Ovary (tissue), 9 donors: Measurements from ENCODE around the gene NCK2. TPM values are rescaled to one million over a fixed set of nuclear protein-coding genes. Genes with fewer than 3 reads are reported as not detected.

ENCODE experiments used
- DNase-seq, 5 donors: peaks; one replicate each; pipeline ENCODE4 v3.0.0-alpha.2; 2019 to 2020
- H3K27ac ChIP-seq, 2 donors: fragments of 200-600 bp; one replicate each; pipeline versions ENCODE4 v1.5.1 to v1.8.0; 2019 to 2022
- H3K27me3 ChIP-seq: fragments of 200-600 bp; one replicate; pipeline ENCODE4 v1.8.0; 2022
- H3K36me3 ChIP-seq: fragments of 200-600 bp; sonication (generic); one replicate; pipeline ENCODE4 v1.5.1; 2019
- H3K4me1 ChIP-seq: one replicate; pipeline ENCODE4 v1.8.1; 2013; ENCODE audit warnings: mild to moderate bottlenecking, moderate library complexity; ENCODE audit not compliant: insufficient read depth
- H3K4me3 ChIP-seq: fragments of 200-600 bp; sonication (generic); one replicate; pipeline ENCODE4 v1.5.1; 2017
- H3K9me3 ChIP-seq, 2 donors: fragments of 200-600 bp in 1 of 2; sonication (generic) in 1 of 2; one replicate each; pipeline versions ENCODE4 v1.5.1 to v1.8.1; 2013 to 2019; ENCODE audit warnings: mild to moderate bottlenecking in 1 of 2, moderate library complexity in 1 of 2
- CTCF ChIP-seq, 3 donors: fragments of 450-650 bp in 2 of 3; fragments of 200-600 bp in 1 of 3; IDR thresholded peaks; one replicate each; pipeline versions ENCODE4 v1.5.1 to v1.8.0; 2016 to 2022; ENCODE audit warnings: antibody characterized with exemption in 3 of 3, mild to moderate bottlenecking in 1 of 3
- EP300 ChIP-seq: sonication (generic); formaldehyde crosslinking; IDR thresholded peaks from one replicate; pipeline ENCODE4 v1.6.1; 2017; ENCODE audit warnings: antibody characterized with exemption
- POLR2A ChIP-seq: fragments of 450-650 bp; IDR thresholded peaks from one replicate; pipeline ENCODE4 v1.6.1; 2017; ENCODE audit warnings: antibody characterized with exemption, mild to moderate bottlenecking, moderate library complexity
- WGBS, 3 donors: extraction: QIAGEN DNeasy Blood & Tissue Kit in 1 of 3; methylation state at CpG; one replicate each; pipeline versions ENCODE4 v1.1.5 to v1.1.7; 2013 to 2017; 5-methylcytosine and 5-hydroxymethylcytosine counted together
- intact Hi-C, 4 donors: fragments of 100-400 bp; cut with DNase I; formaldehyde crosslinking; loops; one replicate each; pipeline versions ENCODE4 v1.11.0 to v1.15.1; 2022 to 2023
- polyA plus RNA-seq, 2 donors: library from polyadenylated mRNA; stranded (reverse); fragments of 200-250 nt in 1 of 2; fragments of 350-450 nt in 1 of 2; fragmentation: Illumina TruSeq in 1 of 2; extraction: RNeasy Lipid Tissue Mini Kit (QIAGEN cat#74804) in 1 of 2; gene quantifications; one replicate each; pipeline ENCODE4 v1.2.3, GENCODE V29; 2013 to 2014
- total RNA-seq, 7 donors: library from RNA; depleted of rRNA in 2 of 7; stranded (reverse); fragments of >200 nt in 2 of 7; fragmentation: NEBNext Ultra II Directional in 3 of 7; extraction: Animal tissue kit (Norgen Biotek cat#: 25700) in 3 of 7; gene quantifications; one replicate each; pipeline versions ENCODE4 v1.1.0 to v1.2.4, GENCODE V29; 2016 to 2023
- donor health status: DM: no; HTN: no; CAD: no; lungs with moderate emphysema.
- donor health status: DM: no; HTN: no; CAD: no.
- donor health status: Bipolar disorder and iron deficiency.
- donor health status: DM: yes; HTN: yes; CAD: no.
- donor health status: DM: no; HTN: no; CAD: no.
- donor health status: DM: yes; HTN: yes; CAD: no.

The NCK2 gene
- total and polyA plus RNA-seq, 9 donors: 16.7 to 42.9 (median 31.2) TPM

- TF ChIP-seq POLR2A (no peak), CTCF (IDR thresholded peaks at IDR 0.05) (no peak), EP300 (no peak)
- H3K27ac ChIP-seq: no peak overlapping the region
- H3K4me1 ChIP-seq: no peaks in the 10 kb centered on the region
- DNase-seq: no peak
- no peak overlapping the region for H3K4me3 ChIP-seq
- no peaks in the 10 kb centered on the region for H3K36me3 ChIP-seq
- H3K9me3 ChIP-seq: no peaks in the 10 kb centered on the region
- H3K27me3 ChIP-seq: no peaks in the 10 kb centered on the region
- intact Hi-C loops: no loop called here
- WGBS, 3 donors: 96% methylated on average over 10 of the region's 10 CpGs
Measured at GRCh38 chr2:105852066-105852465, 107.4 kb downstream of the NCK2 start.

- no peak overlapping the region for H3K27ac ChIP-seq
- WGBS, 3 donors: 94% methylated on average over 6 of the region's 6 CpGs
Measured at GRCh38 chr2:105853354-105854088, 108.8 kb downstream of the NCK2 start.

GRCh38 chr2:105854972-105855371 is 110.3 kb downstream of the NCK2 start:
- H3K36me3 ChIP-seq: no peaks in the 10 kb centered on the region
- H3K27me3 ChIP-seq: no peaks in the 10 kb centered on the region
- DNase-seq: no peak
- TF ChIP-seq POLR2A (no peak), EP300 (no peak), CTCF (IDR thresholded peaks at IDR 0.05) (no peak)
- no peak overlapping the region for H3K4me3 ChIP-seq
- H3K9me3 ChIP-seq: no peaks in the 10 kb centered on the region
- intact Hi-C loops: no loop called here
- H3K27ac ChIP-seq: no peak overlapping the region
- 88 to 89% (median 88%) methylated on average over 16 of the region's 16 CpGs for WGBS, 3 donors
- no peaks in the 10 kb centered on the region for H3K4me1 ChIP-seq

More at GRCh38 chr2:105853354-105854088, 108.8 kb downstream of the NCK2 start:
- Histone ChIP-seq H3K9me3 (no peaks in the 10 kb centered on the region), H3K27me3 (no peaks in the 10 kb centered on the region), H3K4me3 (no peak overlapping the region), H3K4me1 (no peaks in the 10 kb centered on the region), H3K36me3 (no peaks in the 10 kb centered on the region)
- intact Hi-C loops: no loop called here
- DNase-seq: no peak
- TF ChIP-seq POLR2A: no peak
- no peak for TF ChIP-seq CTCF (IDR thresholded peaks at IDR 0.05)
- TF ChIP-seq EP300: no peak

GRCh38 chr2:105856581-105856980 is 111.9 kb downstream of the NCK2 start:
- no peak overlapping the region for H3K27ac ChIP-seq
- H3K36me3 ChIP-seq: no peaks in the 10 kb centered on the region
- no peaks in the 10 kb centered on the region for H3K27me3 ChIP-seq
- DNase-seq: no peak
- intact Hi-C loops: no loop called here
- H3K4me1 ChIP-seq: no peaks in the 10 kb centered on the region
- WGBS, 3 donors: 76 to 82% (median 76%) methylated on average over 3 of the region's 3 CpGs
- TF ChIP-seq CTCF (IDR thresholded peaks at IDR 0.05): no peak
- TF ChIP-seq EP300: no peak
- TF ChIP-seq POLR2A: no peak
- no peaks in the 10 kb centered on the region for H3K9me3 ChIP-seq
- no peak overlapping the region for H3K4me3 ChIP-seq
